Measurements from ENCODE around the gene MS4A8. TPM values are rescaled to one million over a fixed set of nuclear protein-coding genes. Genes with fewer than 3 reads are reported as not detected.

Gene MS4A8
- total RNA-seq, 1 experiment from 2014 or later: not detected

DNA sequence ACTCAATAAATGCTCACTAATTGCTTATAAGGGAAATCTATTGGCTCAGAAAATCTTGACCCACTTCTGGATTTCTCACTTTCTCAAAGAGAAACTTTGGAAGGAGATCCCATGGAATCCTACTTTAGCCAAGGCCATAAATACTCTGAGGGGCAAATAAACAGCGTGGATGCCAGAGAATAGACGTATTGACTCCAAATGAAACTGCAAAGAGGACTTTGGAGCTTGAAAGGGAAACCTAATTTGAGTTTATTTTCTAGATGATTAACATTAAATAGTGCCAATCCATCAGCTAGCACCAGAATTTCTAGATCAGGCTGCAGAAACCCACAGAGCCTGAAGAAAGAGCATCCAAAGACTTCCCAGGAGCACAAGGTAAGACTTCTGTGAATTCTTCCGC, 25.0 kb downstream of the MS4A8 start, which contains the start of gene MS4A18:
Gene MS4A18 (plus strand): TSS at position 301 of the 400 bp plus-strand sequence.
- no peak within 1 kb of the TSS for H3K4me3 Mint-ChIP-seq (ENCODE audit: unreplicated experiment)
- H3K27me3 Mint-ChIP-seq (ENCODE audit: insufficient read depth, unreplicated experiment): peaks cover 28% of the 10 kb centered on the region
- H3K4me1 Mint-ChIP-seq (ENCODE audit: insufficient read depth, unreplicated experiment): no peaks in the 10 kb centered on the region
- no TSS peak for BruUV-seq (replicated peaks)
- no peaks in the 10 kb centered on the region for H3K36me3 Mint-ChIP-seq (ENCODE audit: insufficient read depth, unreplicated experiment)
- no peak for DNase-seq (ENCODE audit: unreplicated experiment)
- no peak within 1 kb of the TSS for H3K27ac Mint-ChIP-seq (ENCODE audit: low read depth, unreplicated experiment)
- TF ChIP-seq, protein P1, sequence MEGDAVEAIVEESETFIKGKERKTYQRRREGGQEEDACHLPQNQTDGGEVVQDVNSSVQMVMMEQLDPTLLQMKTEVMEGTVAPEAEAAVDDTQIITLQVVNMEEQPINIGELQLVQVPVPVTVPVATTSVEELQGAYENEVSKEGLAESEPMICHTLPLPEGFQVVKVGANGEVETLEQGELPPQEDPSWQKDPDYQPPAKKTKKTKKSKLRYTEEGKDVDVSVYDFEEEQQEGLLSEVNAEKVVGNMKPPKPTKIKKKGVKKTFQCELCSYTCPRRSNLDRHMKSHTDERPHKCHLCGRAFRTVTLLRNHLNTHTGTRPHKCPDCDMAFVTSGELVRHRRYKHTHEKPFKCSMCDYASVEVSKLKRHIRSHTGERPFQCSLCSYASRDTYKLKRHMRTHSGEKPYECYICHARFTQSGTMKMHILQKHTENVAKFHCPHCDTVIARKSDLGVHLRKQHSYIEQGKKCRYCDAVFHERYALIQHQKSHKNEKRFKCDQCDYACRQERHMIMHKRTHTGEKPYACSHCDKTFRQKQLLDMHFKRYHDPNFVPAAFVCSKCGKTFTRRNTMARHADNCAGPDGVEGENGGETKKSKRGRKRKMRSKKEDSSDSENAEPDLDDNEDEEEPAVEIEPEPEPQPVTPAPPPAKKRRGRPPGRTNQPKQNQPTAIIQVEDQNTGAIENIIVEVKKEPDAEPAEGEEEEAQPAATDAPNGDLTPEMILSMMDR (IDR thresholded peaks at IDR 0.05; ENCODE audit: unreplicated experiment): no peak
- ChIA-PET POLR2A (no interaction called here), CTCF (interaction anchor here (1.1 kb wide), 2 partner anchors 17 to 458 kb away, joined by 3 read pairs; no protein-coding TSS in a partner anchor)
- no peaks in the 10 kb centered on the region for H3K9me3 Mint-ChIP-seq (ENCODE audit: unreplicated experiment)
- intact Hi-C loops (cut with micrococcal nuclease): no loop called here

DNA sequence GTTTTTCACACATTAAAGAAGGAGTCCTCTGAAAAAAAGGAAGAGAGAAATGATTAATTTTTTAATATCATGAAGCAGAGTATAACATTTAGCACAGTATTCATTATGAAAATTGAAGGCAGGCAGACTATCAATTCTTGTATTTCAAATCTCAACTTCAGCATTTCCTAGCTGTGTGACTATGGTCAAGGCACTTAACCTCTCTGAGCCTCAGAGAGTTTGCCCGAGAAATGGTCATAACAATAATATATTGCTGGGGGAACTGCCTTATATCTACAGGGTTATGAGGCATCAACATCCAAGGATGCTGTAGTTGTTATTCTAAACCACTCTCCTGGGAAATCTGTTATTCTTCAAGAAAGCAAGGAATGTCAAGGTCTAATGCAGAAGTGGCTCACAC, 26.2 kb downstream of the MS4A8 start:
- H3K27ac Mint-ChIP-seq (ENCODE audit: low read depth, unreplicated experiment): no peak overlapping the region
- no peak for DNase-seq (ENCODE audit: unreplicated experiment)
- no peaks in the 10 kb centered on the region for H3K4me1 Mint-ChIP-seq (ENCODE audit: insufficient read depth, unreplicated experiment)
- intact Hi-C loops (cut with micrococcal nuclease): no loop called here
- H3K36me3 Mint-ChIP-seq (ENCODE audit: insufficient read depth, unreplicated experiment): no peaks in the 10 kb centered on the region
- TF ChIP-seq, protein P1 (IDR thresholded peaks at IDR 0.05; ENCODE audit: unreplicated experiment): no peak
- no peaks in the 10 kb centered on the region for H3K9me3 Mint-ChIP-seq (ENCODE audit: unreplicated experiment)
- ChIA-PET POLR2A (interaction anchor here (0.7 kb wide), 1 partner anchor 41 kb away, joined by 3 read pairs; no protein-coding TSS in a partner anchor), CTCF (interaction anchor here (0.6 kb wide), 1 partner anchor 352 kb away, joined by 3 read pairs; no protein-coding TSS in a partner anchor)
- H3K27me3 Mint-ChIP-seq (ENCODE audit: insufficient read depth, unreplicated experiment): peaks cover 40% of the 10 kb centered on the region
- H3K4me3 Mint-ChIP-seq (ENCODE audit: unreplicated experiment): no peak overlapping the region
- BruUV-seq (replicated peaks): no TSS peak

DNA sequence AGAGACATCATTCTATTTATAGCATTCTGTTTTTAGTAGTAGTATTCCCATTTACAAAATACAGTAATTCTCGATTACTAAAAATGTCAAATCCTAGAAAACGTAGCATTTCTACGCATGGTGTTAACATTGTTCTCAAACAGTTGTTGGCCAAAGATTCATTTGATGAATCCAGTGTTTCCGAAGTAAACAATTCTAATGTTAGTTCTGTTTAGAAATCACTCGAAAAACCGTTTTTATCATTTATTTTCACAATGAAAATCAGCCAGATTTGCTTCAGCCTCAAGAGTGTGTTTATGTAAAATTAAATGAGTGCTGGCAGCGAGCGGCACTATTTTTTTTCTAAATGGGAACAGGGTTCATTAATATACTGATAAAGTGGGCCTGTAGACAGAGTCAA, 32.2 kb downstream of the MS4A8 start:
- Mint-ChIP-seq H3K36me3 (ENCODE audit: insufficient read depth, unreplicated experiment) (no peaks in the 10 kb centered on the region), H3K9me3 (ENCODE audit: unreplicated experiment) (no peaks in the 10 kb centered on the region), H3K27me3 (ENCODE audit: insufficient read depth, unreplicated experiment) (peaks cover 44% of the 10 kb centered on the region), H3K4me3 (ENCODE audit: unreplicated experiment) (no peak overlapping the region), H3K27ac (ENCODE audit: low read depth, unreplicated experiment) (no peak overlapping the region), H3K4me1 (ENCODE audit: insufficient read depth, unreplicated experiment) (no peaks in the 10 kb centered on the region)
- ChIA-PET POLR2A (no interaction called here), CTCF (no interaction called here)
- intact Hi-C loops (cut with micrococcal nuclease): no loop called here
- DNase-seq (ENCODE audit: unreplicated experiment): no peak
- TF ChIP-seq, protein P1 (IDR thresholded peaks at IDR 0.05; ENCODE audit: unreplicated experiment): no peak
- no TSS peak for BruUV-seq (replicated peaks)

- DNase-seq (ENCODE audit: unreplicated experiment): no peak
- peaks cover 37% of the 10 kb centered on the region for H3K27me3 Mint-ChIP-seq (ENCODE audit: insufficient read depth, unreplicated experiment)
- H3K27ac Mint-ChIP-seq (ENCODE audit: low read depth, unreplicated experiment): no peak overlapping the region
- H3K9me3 Mint-ChIP-seq (ENCODE audit: unreplicated experiment): no peaks in the 10 kb centered on the region
- no TSS peak for BruUV-seq (replicated peaks)
- no peaks in the 10 kb centered on the region for H3K4me1 Mint-ChIP-seq (ENCODE audit: insufficient read depth, unreplicated experiment)
- ChIA-PET CTCF (interaction anchor here (0.6 to 1.0 kb wide), 3 partner anchors 88 to 483 kb away, joined by 3 read pairs; no protein-coding TSS in a partner anchor), POLR2A (no interaction called here)
- no peaks in the 10 kb centered on the region for H3K36me3 Mint-ChIP-seq (ENCODE audit: insufficient read depth, unreplicated experiment)
- TF ChIP-seq, protein P1 (IDR thresholded peaks at IDR 0.05; ENCODE audit: unreplicated experiment): no peak
- H3K4me3 Mint-ChIP-seq (ENCODE audit: unreplicated experiment): no peak overlapping the region
- intact Hi-C loops (cut with micrococcal nuclease): no loop called here
These were observed 34.9 kb downstream of the MS4A8 start for GRCh38 chr11:60734279-60734678.

Measured in MCF 10A (cell line).